GM12878 (cell line): ENCODE measurements around the gene RARA. TPM values are rescaled to one million over a fixed set of nuclear protein-coding genes. Genes with fewer than 3 reads are reported as not detected.
A peak's percentile ranks its signal among the peaks of the same experiment; 100 is the strongest.

Experiments used
- ATF7 ChIP-seq: fragments of 450-650 bp; IDR thresholded peaks from 2 replicates; pipeline ENCODE4 v1.6.1; 2016; ENCODE audit warnings: low read depth, mild to moderate bottlenecking
- BMI1 ChIP-seq: fragments of 450-650 bp; IDR thresholded peaks from 2 replicates; pipeline ENCODE4 v1.6.1; 2016; ENCODE audit warnings: mild to moderate bottlenecking, moderate library complexity, borderline replicate concordance
- CREM ChIP-seq: IDR thresholded peaks from 2 replicates; pipeline ENCODE4 v1.6.1; 2014; ENCODE audit warnings: antibody characterized with exemption, low read depth
- FOS ChIP-seq: IDR thresholded peaks from 3 replicates; pipeline ENCODE4 v1.6.1; 2011; ENCODE audit warnings: borderline replicate concordance; ENCODE audit not compliant: insufficient read length; ENCODE audit errors: extremely low read depth
- GATAD2B ChIP-seq: fragments of 450-650 bp; conservative IDR thresholded peaks from 2 replicates; pipeline ENCODE4 v1.6.1; 2017; ENCODE audit warnings: low read depth, mild to moderate bottlenecking, moderate library complexity
- IKZF1 ChIP-seq: fragments of 450-650 bp; conservative IDR thresholded peaks from 2 replicates; pipeline ENCODE4 v1.6.1; 2017; ENCODE audit warnings: antibody characterized with exemption, mild to moderate bottlenecking
- MYC ChIP-seq: IDR thresholded peaks from 2 replicates; pipeline ENCODE4 v1.6.1; 2011; ENCODE audit warnings: mild to moderate bottlenecking, low read length, moderate library complexity, inconsistent platforms; ENCODE audit not compliant: insufficient read depth, insufficient replicate concordance, insufficient read length, severe bottlenecking
- RELA ChIP-seq: fragments of 450-650 bp; IDR thresholded peaks from 2 replicates; pipeline ENCODE4 v1.8.0; 2014; ENCODE audit warnings: borderline replicate concordance; ENCODE audit not compliant: partially characterized antibody
- SIX5 ChIP-seq: IDR thresholded peaks from 2 replicates; pipeline ENCODE4 v1.6.1; 2011; ENCODE audit warnings: mild to moderate bottlenecking, low read depth, low read length, moderate library complexity; ENCODE audit not compliant: severe bottlenecking
- SMARCA5 ChIP-seq: fragments of 450-650 bp; IDR thresholded peaks from 2 replicates; pipeline ENCODE4 v1.6.1; 2017; ENCODE audit warnings: mild to moderate bottlenecking
- TCF12 ChIP-seq: IDR thresholded peaks from 2 replicates; pipeline ENCODE4 v1.6.1; 2011; ENCODE audit warnings: low read depth, mild to moderate bottlenecking, low read length
- ZBED1 ChIP-seq: IDR thresholded peaks from 2 replicates; pipeline ENCODE4 v1.6.1; 2016; ENCODE audit warnings: borderline replicate concordance
- ZNF207 ChIP-seq: fragments of 450-650 bp; IDR thresholded peaks from 2 replicates; pipeline ENCODE4 v1.6.1; 2014; ENCODE audit warnings: antibody characterized with exemption, mild to moderate bottlenecking, borderline replicate concordance
- ZNF24 ChIP-seq: fragments of 450-650 bp; IDR thresholded peaks from 2 replicates; pipeline ENCODE4 v1.6.1; 2017; ENCODE audit warnings: antibody characterized with exemption, mild to moderate bottlenecking
- polyA plus RNA-seq, 11 experiments: library from polyadenylated mRNA; depleted of rRNA in 4 of 11; unstranded in 6 of 11; stranded (reverse) in 5 of 11; fragments of >200 nt; fragmentation: Nextera tagmentation in 4 of 11; fragmentation: Illumina TruSeq in 1 of 11; extraction: Ambion mirVana in 4 of 11; extraction: Trizol in 1 of 11; gene quantifications; 1 replicate in 1 of 11; 2 replicates in 10 of 11; pipeline versions ENCODE4 v1.2.1 to v1.2.3, GENCODE V29; 2011 to 2016; ENCODE audit warnings: inconsistent platforms in 2 of 11, missing spikeins in 2 of 11, low read depth in 1 of 11
- total RNA-seq, 4 experiments: library from RNA; depleted of rRNA in 3 of 4; stranded (reverse); fragments of >200 nt in 3 of 4; fragmentation: Illumina TruSeq in 1 of 4; extraction: Trizol in 1 of 4; gene quantifications; 2 replicates each; pipeline versions ENCODE4 v1.2.1 to v1.2.3, GENCODE V29; 2013 to 2021
- TF ChIP-seq, protein P1 (sequence below): fragments of 450-650 bp; IDR thresholded peaks from 2 replicates; pipeline ENCODE4 v1.6.1; 2017; ENCODE audit warnings: mild to moderate bottlenecking, low read depth, inconsistent platforms; ENCODE audit not compliant: poor library complexity, severe bottlenecking
- TF ChIP-seq, protein P2 (sequence below): fragments of 450-650 bp; IDR thresholded peaks from 2 replicates; pipeline ENCODE4 v1.6.1; 2017; ENCODE audit warnings: mild to moderate bottlenecking, moderate library complexity
- TF ChIP-seq, protein P3 (sequence below): IDR thresholded peaks from 2 replicates; pipeline ENCODE4 v1.6.1; 2011; ENCODE audit warnings: borderline replicate concordance, low read depth, mild to moderate bottlenecking, moderate library complexity, low read length; ENCODE audit not compliant: insufficient read depth, poor library complexity, severe bottlenecking

The RARA gene
- total and polyA plus RNA-seq, 10 of the 15 experiments (the other 5 are each of a cell fraction or from before 2014, with no cell fraction given): 0.13 to 33.6 (median 13.6) TPM

DNA sequence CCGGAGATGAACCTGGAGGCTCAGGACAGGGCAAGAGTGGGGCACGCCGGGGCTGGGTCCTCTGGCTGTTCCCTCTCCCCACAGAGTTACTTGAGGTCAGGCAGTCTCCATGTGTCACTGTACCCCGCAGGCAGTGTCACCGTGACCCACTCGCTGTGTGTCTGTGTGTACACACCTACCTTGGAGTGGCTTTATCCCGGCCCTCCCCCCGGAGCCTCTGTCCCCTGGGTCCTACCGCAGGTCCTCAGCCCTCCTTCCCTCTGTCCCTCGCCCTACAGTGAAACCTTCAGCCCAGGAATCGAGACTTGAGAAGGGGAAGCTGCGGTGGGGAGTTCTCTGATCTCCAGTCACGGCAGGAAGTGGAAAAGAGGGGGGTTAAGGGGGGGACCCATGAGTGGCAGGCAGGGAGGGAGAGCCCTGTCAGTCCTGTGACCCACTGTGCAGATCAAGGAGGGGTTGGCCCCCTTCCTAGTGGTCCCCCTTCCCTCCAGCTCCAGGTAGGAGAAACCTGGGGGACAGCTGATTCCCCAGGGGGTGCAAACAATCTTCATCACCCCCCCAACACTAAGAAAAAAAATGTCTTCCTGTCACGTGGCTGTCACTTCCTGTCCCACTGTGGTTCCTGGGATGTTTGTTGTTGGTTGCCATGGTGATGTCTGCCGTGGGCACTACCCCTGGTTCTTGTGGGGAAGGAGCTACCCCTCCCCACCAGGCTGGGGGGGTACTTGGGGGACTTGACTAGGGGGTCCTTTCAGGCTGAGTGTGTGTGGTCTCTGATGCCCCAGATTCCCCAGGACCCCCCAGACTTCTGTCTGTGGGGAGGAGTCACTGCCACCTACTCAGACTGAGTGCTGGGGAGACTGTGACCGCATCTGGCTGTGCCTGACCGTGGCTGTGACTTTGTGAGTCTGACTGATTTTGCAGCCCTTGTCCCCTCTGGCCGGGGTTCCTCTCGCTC is 13.7 kb downstream of the RARA start (continued):
- TF ChIP-seq ZNF207 (peak; percentile 82), RELA (peak; percentile 9), SIX5 (no peak), GATAD2B (peak; percentile 22), BMI1 (peak; percentile 100), ZBED1 (peak; percentile 79; the same call in 1 of the 2 replicates), ZNF24 (no peak), CREM (peak; percentile 90), ATF7 (peak; percentile 96), SMARCA5 (peak; percentile 37; the same call in 1 of the 2 replicates), TCF12 (peak; percentile 63; the same call in 1 of the 2 replicates), FOS (no peak), IKZF1 (peak; percentile 100), MYC (no peak)
- TF ChIP-seq, protein P1, sequence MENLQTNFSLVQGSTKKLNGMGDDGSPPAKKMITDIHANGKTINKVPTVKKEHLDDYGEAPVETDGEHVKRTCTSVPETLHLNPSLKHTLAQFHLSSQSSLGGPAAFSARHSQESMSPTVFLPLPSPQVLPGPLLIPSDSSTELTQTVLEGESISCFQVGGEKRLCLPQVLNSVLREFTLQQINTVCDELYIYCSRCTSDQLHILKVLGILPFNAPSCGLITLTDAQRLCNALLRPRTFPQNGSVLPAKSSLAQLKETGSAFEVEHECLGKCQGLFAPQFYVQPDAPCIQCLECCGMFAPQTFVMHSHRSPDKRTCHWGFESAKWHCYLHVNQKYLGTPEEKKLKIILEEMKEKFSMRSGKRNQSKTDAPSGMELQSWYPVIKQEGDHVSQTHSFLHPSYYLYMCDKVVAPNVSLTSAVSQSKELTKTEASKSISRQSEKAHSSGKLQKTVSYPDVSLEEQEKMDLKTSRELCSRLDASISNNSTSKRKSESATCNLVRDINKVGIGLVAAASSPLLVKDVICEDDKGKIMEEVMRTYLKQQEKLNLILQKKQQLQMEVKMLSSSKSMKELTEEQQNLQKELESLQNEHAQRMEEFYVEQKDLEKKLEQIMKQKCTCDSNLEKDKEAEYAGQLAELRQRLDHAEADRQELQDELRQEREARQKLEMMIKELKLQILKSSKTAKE: peak; percentile 92
- TF ChIP-seq, protein P2, sequence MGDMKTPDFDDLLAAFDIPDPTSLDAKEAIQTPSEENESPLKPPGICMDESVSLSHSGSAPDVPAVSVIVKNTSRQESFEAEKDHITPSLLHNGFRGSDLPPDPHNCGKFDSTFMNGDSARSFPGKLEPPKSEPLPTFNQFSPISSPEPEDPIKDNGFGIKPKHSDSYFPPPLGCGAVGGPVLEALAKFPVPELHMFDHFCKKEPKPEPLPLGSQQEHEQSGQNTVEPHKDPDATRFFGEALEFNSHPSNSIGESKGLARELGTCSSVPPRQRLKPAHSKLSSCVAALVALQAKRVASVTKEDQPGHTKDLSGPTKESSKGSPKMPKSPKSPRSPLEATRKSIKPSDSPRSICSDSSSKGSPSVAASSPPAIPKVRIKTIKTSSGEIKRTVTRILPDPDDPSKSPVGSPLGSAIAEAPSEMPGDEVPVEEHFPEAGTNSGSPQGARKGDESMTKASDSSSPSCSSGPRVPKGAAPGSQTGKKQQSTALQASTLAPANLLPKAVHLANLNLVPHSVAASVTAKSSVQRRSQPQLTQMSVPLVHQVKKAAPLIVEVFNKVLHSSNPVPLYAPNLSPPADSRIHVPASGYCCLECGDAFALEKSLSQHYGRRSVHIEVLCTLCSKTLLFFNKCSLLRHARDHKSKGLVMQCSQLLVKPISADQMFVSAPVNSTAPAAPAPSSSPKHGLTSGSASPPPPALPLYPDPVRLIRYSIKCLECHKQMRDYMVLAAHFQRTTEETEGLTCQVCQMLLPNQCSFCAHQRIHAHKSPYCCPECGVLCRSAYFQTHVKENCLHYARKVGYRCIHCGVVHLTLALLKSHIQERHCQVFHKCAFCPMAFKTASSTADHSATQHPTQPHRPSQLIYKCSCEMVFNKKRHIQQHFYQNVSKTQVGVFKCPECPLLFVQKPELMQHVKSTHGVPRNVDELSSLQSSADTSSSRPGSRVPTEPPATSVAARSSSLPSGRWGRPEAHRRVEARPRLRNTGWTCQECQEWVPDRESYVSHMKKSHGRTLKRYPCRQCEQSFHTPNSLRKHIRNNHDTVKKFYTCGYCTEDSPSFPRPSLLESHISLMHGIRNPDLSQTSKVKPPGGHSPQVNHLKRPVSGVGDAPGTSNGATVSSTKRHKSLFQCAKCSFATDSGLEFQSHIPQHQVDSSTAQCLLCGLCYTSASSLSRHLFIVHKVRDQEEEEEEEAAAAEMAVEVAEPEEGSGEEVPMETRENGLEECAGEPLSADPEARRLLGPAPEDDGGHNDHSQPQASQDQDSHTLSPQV: no peak
- TF ChIP-seq, protein P3, sequence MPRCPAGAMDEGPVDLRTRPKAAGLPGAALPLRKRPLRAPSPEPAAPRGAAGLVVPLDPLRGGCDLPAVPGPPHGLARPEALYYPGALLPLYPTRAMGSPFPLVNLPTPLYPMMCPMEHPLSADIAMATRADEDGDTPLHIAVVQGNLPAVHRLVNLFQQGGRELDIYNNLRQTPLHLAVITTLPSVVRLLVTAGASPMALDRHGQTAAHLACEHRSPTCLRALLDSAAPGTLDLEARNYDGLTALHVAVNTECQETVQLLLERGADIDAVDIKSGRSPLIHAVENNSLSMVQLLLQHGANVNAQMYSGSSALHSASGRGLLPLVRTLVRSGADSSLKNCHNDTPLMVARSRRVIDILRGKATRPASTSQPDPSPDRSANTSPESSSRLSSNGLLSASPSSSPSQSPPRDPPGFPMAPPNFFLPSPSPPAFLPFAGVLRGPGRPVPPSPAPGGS: peak; percentile 84
